DMS114 treated with DMSO at 0.1 percent for 48 hours (cell line): ENCODE data around the gene TM4SF1.

Source experiments
- DNase-seq: peaks from one replicate; lab custom pipeline; 2025; ENCODE audit not compliant: unreplicated experiment; lab: John Stamatoyannopoulos, UW

TM4SF1 gene

GRCh38 chr3:149375501-149376196 is 1.8 kb downstream of the TM4SF1 start:
- no peak for DNase-seq

- DNase-seq, result no peak
Measured at GRCh38 chr3:149374793-149375500, 2.5 kb downstream of the TM4SF1 start.

- DNase-seq, result no peak
Measured at GRCh38 chr3:149374391-149374790, 3.1 kb downstream of the TM4SF1 start.

GRCh38 chr3:149373235-149374125 is 4.0 kb downstream of the TM4SF1 start:
- no peak for DNase-seq

GRCh38 chr3:149371723-149372114 is 5.7 kb downstream of the TM4SF1 start:
- DNase-seq, result no peak

- no peak for DNase-seq
Measured at GRCh38 chr3:149371001-149371722, 6.3 kb downstream of the TM4SF1 start.

- no peak for DNase-seq
Measured at GRCh38 chr3:149369991-149370866, 7.2 kb downstream of the TM4SF1 start.

- no peak for DNase-seq
Measured at GRCh38 chr3:149368674-149369497, 8.6 kb downstream of the TM4SF1 start.

- DNase-seq, result no peak
Measured at GRCh38 chr3:149368201-149368673, 9.2 kb downstream of the TM4SF1 start.

- DNase-seq, result no peak
Measured at GRCh38 chr3:149366941-149367840, 10.3 kb downstream of the TM4SF1 start.

GRCh38 chr3:149366031-149366430 is 11.4 kb downstream of the TM4SF1 start:
- no peak for DNase-seq

- DNase-seq, result no peak
Measured at GRCh38 chr3:149364624-149365023, 12.8 kb downstream of the TM4SF1 start.

GRCh38 chr3:149363053-149363452 is 14.4 kb downstream of the TM4SF1 start:
- DNase-seq, result no peak

- DNase-seq, result no peak
Measured at GRCh38 chr3:149362366-149362765, 15.1 kb downstream of the TM4SF1 start.

GRCh38 chr3:149356630-149357029 is 20.8 kb downstream of the TM4SF1 start:
- no peak for DNase-seq

- no peak for DNase-seq
Measured at GRCh38 chr3:149356044-149356592, 21.3 kb downstream of the TM4SF1 start.

GRCh38 chr3:149353581-149354184 is 23.8 kb downstream of the TM4SF1 start:
- no peak for DNase-seq
